ENCODE measurements around the gene NFE2L2.
A peak's percentile ranks its signal among the peaks of the same experiment; 100 is the strongest.

The NFE2L2 gene

GRCh38 chr2:177262958-177263450 is 1.5 kb downstream of the NFE2L2 start:
- TF ChIP-seq CTCF (IDR thresholded peaks at IDR 0.05; ENCODE audit: low read depth, low read length) (no peak), EZH2phosphoT487 (IDR thresholded peaks at IDR 0.05; ENCODE audit: low read depth) (no peak)
- peak overlapping the region; percentile 94 for H3K9ac ChIP-seq (ENCODE audit: low read length)
- H3K79me2 ChIP-seq (ENCODE audit: low read length): peaks cover 64% of the 10 kb centered on the region
- peaks cover 7% of the 10 kb centered on the region for H3K36me3 ChIP-seq (replicated peaks; ENCODE audit: low read depth, low read length)
- no peak overlapping the region for H2AFZ ChIP-seq (ENCODE audit: low read depth, low read length)
- peak overlapping the region; percentile 88 for H3K4me3 ChIP-seq (ENCODE audit: low read length)
- peaks cover 3% of the 10 kb centered on the region; the same call in 1 of the 2 replicates for H3K9me3 ChIP-seq (ENCODE audit: insufficient read depth, low read length)
- 0 out of 2 replicates have a peak overlapping the region, but pooled peaks have one; percentile 89 for H3K27ac ChIP-seq (ENCODE audit: low read length)
- H3K4me2 ChIP-seq (ENCODE audit: low read length): peak overlapping the region; percentile 89
- H3K4me1 ChIP-seq (ENCODE audit: low read length): peaks cover 24% of the 10 kb centered on the region
- no peaks in the 10 kb centered on the region for H3K27me3 ChIP-seq (ENCODE audit: low read depth, low read length)
- H4K20me1 ChIP-seq (ENCODE audit: insufficient read depth, low read length): peaks cover 38% of the 10 kb centered on the region

GRCh38 chr2:177262092-177262491 is 2.4 kb downstream of the NFE2L2 start:
- peaks cover 9% of the 10 kb centered on the region for H3K36me3 ChIP-seq (replicated peaks; ENCODE audit: low read depth, low read length)
- H3K4me1 ChIP-seq (ENCODE audit: low read length): peaks cover 24% of the 10 kb centered on the region
- 0 out of 2 replicates have a peak overlapping the region, but pooled peaks have one; percentile 88 for H3K4me3 ChIP-seq (ENCODE audit: low read length)
- H3K9ac ChIP-seq (ENCODE audit: low read length): no peak overlapping the region
- H3K4me2 ChIP-seq (ENCODE audit: low read length): peak overlapping the region; percentile 89; the same call in 1 of the 2 replicates
- H3K79me2 ChIP-seq (ENCODE audit: low read length): peaks cover 73% of the 10 kb centered on the region
- H3K9me3 ChIP-seq (ENCODE audit: insufficient read depth, low read length): peaks cover 3% of the 10 kb centered on the region; the same call in 1 of the 2 replicates
- H3K27me3 ChIP-seq (ENCODE audit: low read depth, low read length): no peaks in the 10 kb centered on the region
- no peak overlapping the region for H2AFZ ChIP-seq (ENCODE audit: low read depth, low read length)
- H4K20me1 ChIP-seq (ENCODE audit: insufficient read depth, low read length): peaks cover 47% of the 10 kb centered on the region
- H3K27ac ChIP-seq (ENCODE audit: low read length): no peak overlapping the region
- no peak for TF ChIP-seq EZH2phosphoT487 (IDR thresholded peaks at IDR 0.05; ENCODE audit: low read depth)
- no peak for TF ChIP-seq CTCF (IDR thresholded peaks at IDR 0.05; ENCODE audit: low read depth, low read length)

GRCh38 chr2:177261116-177262060 is 3.1 kb downstream of the NFE2L2 start:
- Histone ChIP-seq H3K4me3 (ENCODE audit: low read length) (no peak overlapping the region), H2AFZ (ENCODE audit: low read depth, low read length) (no peak overlapping the region), H3K27me3 (ENCODE audit: low read depth, low read length) (no peaks in the 10 kb centered on the region), H3K79me2 (ENCODE audit: low read length) (peaks cover 80% of the 10 kb centered on the region), H3K4me1 (ENCODE audit: low read length) (peaks cover 25% of the 10 kb centered on the region), H3K27ac (ENCODE audit: low read length) (no peak overlapping the region), H3K4me2 (ENCODE audit: low read length) (no peak overlapping the region), H4K20me1 (ENCODE audit: insufficient read depth, low read length) (peaks cover 54% of the 10 kb centered on the region), H3K36me3 (replicated peaks; ENCODE audit: low read depth, low read length) (peaks cover 9% of the 10 kb centered on the region), H3K9ac (ENCODE audit: low read length) (no peak overlapping the region), H3K9me3 (ENCODE audit: insufficient read depth, low read length) (peaks cover 3% of the 10 kb centered on the region; the same call in 1 of the 2 replicates)
- no peak for TF ChIP-seq CTCF (IDR thresholded peaks at IDR 0.05; ENCODE audit: low read depth, low read length)
- TF ChIP-seq EZH2phosphoT487 (IDR thresholded peaks at IDR 0.05; ENCODE audit: low read depth): no peak

GRCh38 chr2:177260379-177260778 is 4.1 kb downstream of the NFE2L2 start:
- H3K9ac ChIP-seq (ENCODE audit: low read length): no peak overlapping the region
- no peak overlapping the region for H3K4me3 ChIP-seq (ENCODE audit: low read length)
- H3K9me3 ChIP-seq (ENCODE audit: insufficient read depth, low read length): peaks cover 3% of the 10 kb centered on the region; the same call in 1 of the 2 replicates
- peaks cover 15% of the 10 kb centered on the region for H3K4me1 ChIP-seq (ENCODE audit: low read length)
- H3K27me3 ChIP-seq (ENCODE audit: low read depth, low read length): no peaks in the 10 kb centered on the region
- TF ChIP-seq CTCF (IDR thresholded peaks at IDR 0.05; ENCODE audit: low read depth, low read length): no peak
- TF ChIP-seq EZH2phosphoT487 (IDR thresholded peaks at IDR 0.05; ENCODE audit: low read depth): no peak
- H3K36me3 ChIP-seq (replicated peaks; ENCODE audit: low read depth, low read length): peaks cover 9% of the 10 kb centered on the region
- H3K79me2 ChIP-seq (ENCODE audit: low read length): peaks cover 90% of the 10 kb centered on the region
- no peak overlapping the region for H3K4me2 ChIP-seq (ENCODE audit: low read length)
- no peak overlapping the region for H3K27ac ChIP-seq (ENCODE audit: low read length)
- H2AFZ ChIP-seq (ENCODE audit: low read depth, low read length): no peak overlapping the region
- peaks cover 64% of the 10 kb centered on the region for H4K20me1 ChIP-seq (ENCODE audit: insufficient read depth, low read length)
